ENCODE results near the gene DGKZ.
A peak's percentile ranks its signal among the peaks of the same experiment; 100 is the strongest.

DGKZ gene

DNA sequence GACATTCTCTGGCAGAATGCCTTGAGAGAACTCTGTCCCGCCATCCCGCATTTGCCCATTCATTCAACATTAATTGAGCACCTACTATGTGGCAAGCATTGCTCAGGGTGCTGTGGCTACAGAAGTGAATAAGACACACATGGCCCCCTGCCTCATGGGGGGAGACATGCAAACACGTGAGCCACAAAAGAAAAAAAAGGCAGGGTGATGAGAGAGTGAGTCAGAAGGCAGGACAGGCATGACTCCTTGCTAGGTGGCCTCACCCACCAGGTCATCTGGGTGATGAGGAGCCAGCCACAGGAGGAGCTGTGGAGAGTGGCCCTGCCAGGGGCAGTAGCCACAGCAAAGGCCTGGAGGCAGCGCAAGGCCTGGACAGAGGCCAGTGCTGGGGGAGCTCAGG is 39.4 kb downstream of the DGKZ start:
- TF ChIP-seq, protein P1, sequence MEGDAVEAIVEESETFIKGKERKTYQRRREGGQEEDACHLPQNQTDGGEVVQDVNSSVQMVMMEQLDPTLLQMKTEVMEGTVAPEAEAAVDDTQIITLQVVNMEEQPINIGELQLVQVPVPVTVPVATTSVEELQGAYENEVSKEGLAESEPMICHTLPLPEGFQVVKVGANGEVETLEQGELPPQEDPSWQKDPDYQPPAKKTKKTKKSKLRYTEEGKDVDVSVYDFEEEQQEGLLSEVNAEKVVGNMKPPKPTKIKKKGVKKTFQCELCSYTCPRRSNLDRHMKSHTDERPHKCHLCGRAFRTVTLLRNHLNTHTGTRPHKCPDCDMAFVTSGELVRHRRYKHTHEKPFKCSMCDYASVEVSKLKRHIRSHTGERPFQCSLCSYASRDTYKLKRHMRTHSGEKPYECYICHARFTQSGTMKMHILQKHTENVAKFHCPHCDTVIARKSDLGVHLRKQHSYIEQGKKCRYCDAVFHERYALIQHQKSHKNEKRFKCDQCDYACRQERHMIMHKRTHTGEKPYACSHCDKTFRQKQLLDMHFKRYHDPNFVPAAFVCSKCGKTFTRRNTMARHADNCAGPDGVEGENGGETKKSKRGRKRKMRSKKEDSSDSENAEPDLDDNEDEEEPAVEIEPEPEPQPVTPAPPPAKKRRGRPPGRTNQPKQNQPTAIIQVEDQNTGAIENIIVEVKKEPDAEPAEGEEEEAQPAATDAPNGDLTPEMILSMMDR (conservative IDR thresholded peaks at IDR 0.05; ENCODE audit: low read length): no peak
- no peak overlapping the region for H3K4me3 ChIP-seq (ENCODE audit: low read length)
- no peak for DNase-seq (ENCODE audit: low read depth)

- TF ChIP-seq, protein P1 (conservative IDR thresholded peaks at IDR 0.05; ENCODE audit: low read length): no peak
- DNase-seq (ENCODE audit: low read depth): no peak
- no peak overlapping the region for H3K4me3 ChIP-seq (ENCODE audit: low read length)
These were observed 40.2 kb downstream of the DGKZ start for GRCh38 chr11:46387456-46387855.

DNA sequence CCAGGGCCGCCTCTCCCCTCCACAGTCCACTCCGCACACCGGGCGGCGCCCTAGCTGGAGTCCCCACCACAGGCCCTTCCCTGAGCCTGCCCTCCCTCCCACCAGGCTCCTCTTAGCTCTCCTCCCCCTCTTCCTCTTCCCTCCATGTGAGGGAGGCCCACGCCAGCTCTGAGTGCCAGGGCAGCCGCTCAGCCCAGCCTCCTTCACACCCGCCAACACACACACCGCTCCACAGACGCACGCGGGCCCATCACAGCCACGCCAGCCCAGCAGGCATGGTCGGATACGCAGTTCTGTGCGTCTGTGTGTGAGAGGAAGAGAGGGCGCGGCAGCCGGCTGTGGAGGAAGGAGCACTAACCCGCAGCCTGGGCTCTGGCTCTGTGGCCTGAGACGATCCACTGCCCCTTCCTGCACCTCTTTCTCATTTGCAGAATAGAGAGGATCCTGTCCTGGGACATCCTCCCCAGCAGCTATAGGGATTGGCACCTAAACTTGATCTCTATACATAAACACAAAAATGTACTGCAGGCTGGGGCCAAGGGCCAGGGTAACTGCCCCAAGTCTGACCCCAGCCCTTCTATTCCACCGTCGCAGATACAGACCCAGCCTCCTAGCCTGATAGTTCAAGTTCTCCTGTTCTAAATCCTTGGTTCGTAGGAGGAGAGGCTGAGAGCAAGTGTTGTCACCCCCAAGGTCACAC is 40.8 kb downstream of the DGKZ start:
- TF ChIP-seq, protein P1 (conservative IDR thresholded peaks at IDR 0.05; ENCODE audit: low read length): no peak
- peak; percentile 21 for DNase-seq (ENCODE audit: low read depth)
- H3K4me3 ChIP-seq (ENCODE audit: low read length): no peak overlapping the region

- TF ChIP-seq, protein P1 (conservative IDR thresholded peaks at IDR 0.05; ENCODE audit: low read length): no peak
- no peak overlapping the region; the same call in 1 of the 2 replicates for H3K4me3 ChIP-seq (ENCODE audit: low read length)
- DNase-seq (ENCODE audit: low read depth): no peak
These were observed 41.6 kb downstream of the DGKZ start for GRCh38 chr11:46388619-46389449.

- H3K4me3 ChIP-seq (ENCODE audit: low read length): peak overlapping the region; percentile 55
- peak; percentile 49 for DNase-seq (ENCODE audit: low read depth)
- TF ChIP-seq, protein P1 (conservative IDR thresholded peaks at IDR 0.05; ENCODE audit: low read length): peak; percentile 65
These were observed 42.4 kb downstream of the DGKZ start for GRCh38 chr11:46389450-46390330.

DNA sequence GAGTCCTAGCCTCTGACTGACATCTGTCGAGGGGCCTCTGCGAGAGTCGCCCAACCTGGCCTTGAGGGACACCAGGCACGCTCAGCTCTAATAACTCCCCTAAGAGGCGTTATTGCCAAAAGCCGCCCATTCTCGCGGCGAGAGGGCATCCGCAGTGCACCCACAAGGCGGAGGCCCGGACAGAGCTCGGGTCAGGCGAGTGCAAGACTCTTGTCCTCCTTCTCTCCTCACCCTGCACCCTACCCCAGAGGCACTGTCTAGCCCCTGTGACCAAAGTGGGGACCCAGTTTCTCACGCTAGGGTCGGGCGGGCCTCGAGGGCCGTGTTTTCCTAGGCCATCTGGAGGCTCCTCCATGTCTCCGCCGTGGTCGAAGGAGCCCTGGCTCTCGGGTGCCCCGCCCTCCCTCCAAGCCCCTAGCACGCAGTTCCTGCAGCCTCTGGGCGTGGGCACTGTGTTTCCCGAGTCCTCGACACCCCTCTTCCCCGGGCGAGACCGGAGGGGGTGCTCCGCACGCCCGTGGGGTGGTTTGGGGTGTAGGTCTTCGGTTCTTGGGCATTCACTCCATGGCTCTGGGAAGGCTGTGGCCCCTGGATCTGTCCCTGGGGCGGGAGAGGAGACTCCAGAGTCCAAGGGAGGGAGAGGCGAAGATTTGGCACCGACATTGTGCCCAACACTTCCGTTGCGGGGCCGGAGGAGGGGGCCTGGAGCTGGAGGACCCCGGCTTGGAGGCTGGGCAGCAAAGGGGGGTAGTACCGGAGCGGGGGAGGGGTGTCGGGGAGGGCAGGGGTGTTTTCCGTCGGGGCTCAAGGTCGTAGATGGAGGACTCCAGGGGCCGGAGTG is 43.3 kb downstream of the DGKZ start:
- H3K4me3 ChIP-seq (ENCODE audit: low read length): no peak overlapping the region; the same call in 1 of the 2 replicates
- no peak for DNase-seq (ENCODE audit: low read depth)
- TF ChIP-seq, protein P1 (conservative IDR thresholded peaks at IDR 0.05; ENCODE audit: low read length): no peak

All from AG10803 (cell line).